ENCODE results near the gene CAMKMT.

The CAMKMT gene

GRCh38 chr2:44706681-44707553 is 345.2 kb downstream of the CAMKMT start:
- FAIRE-seq = no peak

DNA sequence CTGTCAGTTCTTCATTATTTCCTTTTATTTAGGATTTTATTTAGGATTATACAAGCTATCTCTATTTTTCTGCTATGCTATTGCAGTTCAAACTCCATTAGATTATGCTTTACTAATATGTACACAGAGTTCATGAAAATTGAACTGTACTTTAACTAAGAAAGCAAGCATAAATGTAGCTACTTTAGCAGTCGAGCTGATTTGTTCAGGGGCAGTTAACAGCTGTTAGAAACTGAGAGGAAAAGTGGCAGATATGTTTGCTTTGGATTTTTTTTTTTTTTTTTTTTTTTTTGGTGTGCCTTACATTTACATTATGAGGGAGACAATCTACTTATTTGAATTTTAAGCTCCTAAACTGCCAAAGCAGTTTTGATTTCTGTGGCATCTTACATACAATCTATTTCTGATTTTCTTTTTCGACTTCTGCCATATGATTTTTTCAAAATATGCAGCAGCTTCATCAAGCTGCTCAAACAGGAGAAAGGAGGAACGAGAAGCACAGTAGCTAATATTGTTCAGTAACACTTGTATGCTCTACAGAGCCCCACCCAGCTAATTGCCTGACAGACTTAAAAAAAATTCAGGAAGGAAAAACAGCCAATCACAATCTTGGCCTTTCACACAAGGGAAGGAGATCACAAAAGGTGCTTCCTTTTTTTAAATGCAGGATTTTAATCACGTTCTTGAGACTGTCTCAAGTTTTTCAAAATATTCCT is 346.4 kb downstream of the CAMKMT start:
- no peak for FAIRE-seq

DNA sequence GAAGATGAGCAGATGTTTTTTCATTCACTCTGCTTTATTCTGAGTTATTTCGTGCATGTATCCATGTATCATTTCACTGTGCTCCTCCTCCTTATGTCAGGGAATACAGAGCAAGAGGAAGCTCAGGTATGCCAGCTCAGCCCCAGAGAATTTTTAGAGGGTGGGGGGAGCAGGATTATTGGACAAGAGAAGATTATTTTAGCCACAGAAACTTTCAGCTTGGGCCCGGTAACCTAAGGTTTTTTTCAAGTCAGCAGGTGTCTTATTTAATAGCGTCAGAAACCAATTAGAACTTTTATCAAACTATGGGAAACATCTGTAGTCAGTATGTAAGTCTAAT is 346.9 kb downstream of the CAMKMT start:
- FAIRE-seq = no peak

DNA sequence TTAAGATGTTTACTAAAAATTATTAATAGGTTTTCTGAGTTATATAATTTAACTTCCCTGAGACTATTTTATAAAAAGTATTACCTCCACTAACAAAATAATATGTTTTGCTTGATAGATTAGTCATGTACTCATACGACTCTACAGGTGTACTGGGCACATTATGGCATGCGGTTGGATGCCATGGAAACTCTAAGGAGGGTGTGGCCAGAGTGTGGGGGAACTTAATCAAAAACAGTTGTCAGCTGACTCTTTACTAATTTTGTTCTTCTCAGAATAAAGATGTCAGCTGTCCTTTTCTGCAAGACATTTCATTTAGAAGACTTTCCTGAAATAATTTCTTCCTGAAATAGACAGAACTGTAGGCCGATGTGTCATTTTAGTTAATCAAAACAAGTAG is 351.4 kb downstream of the CAMKMT start:
- FAIRE-seq = no peak

DNA sequence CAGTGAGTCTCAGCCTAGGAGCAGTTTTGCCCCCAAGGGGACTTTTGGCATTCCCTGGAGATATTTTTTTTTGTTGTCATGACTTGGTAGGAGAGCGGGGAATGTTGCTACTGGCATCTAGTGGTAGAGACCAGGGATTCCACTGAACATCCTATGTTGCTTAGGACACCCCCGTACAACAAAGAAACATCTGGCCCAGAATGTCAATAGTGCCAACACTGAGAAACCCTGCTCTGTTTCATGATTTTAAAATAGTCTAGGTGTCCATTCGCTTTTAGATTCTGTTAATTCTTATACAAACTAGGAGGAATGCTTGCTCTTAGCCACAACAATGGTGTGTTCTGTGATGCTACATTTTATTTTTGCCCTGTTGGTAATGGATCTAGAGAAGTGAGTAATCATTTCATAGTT is 353.9 kb downstream of the CAMKMT start:
- no peak for FAIRE-seq

- FAIRE-seq = no peak
These were observed 354.4 kb downstream of the CAMKMT start for GRCh38 chr2:44716131-44716530.

DNA sequence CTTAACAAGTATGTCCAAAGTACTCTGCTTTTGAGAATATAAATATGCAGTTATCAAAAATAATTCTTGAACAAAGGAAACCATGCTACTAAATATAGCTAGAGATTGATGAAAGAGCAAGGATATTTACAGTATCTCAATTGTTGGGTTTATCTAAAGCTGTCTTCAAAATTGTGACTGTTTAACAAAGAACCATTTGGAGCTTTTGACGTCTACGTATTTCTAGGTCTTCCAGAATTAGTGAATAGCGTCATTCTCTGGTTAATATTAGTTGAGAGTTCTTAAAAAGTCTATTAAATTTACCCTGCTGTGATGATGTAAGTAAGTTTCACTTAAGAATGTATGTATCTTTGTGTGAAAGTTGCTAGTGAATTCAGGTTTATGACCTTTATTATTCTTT is 356.7 kb downstream of the CAMKMT start:
- FAIRE-seq = no peak

DNA sequence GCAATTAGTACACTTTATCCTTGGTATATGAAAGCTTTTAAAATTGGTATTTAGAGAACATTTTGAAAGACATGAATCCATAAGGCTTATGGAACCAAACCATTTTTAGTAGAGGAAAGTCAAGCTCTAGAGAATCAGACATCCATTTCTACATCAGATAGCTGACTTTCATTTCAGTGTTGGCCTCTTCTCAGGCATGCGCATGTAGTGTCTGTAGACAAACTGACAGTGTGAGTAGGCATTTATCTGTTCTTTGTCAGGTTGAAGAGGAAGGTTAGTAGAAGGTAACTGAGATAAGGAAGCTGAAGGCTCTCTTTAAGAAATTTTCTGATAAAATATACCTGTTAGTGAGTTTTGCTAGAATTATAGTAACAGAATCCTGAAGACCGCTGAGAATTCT is 357.8 kb downstream of the CAMKMT start:
- FAIRE-seq = no peak

- no peak for FAIRE-seq
These were observed 360.4 kb downstream of the CAMKMT start for GRCh38 chr2:44722026-44722625.

GRCh38 chr2:44723921-44724320 is 362.2 kb downstream of the CAMKMT start:
- FAIRE-seq = no peak

DNA sequence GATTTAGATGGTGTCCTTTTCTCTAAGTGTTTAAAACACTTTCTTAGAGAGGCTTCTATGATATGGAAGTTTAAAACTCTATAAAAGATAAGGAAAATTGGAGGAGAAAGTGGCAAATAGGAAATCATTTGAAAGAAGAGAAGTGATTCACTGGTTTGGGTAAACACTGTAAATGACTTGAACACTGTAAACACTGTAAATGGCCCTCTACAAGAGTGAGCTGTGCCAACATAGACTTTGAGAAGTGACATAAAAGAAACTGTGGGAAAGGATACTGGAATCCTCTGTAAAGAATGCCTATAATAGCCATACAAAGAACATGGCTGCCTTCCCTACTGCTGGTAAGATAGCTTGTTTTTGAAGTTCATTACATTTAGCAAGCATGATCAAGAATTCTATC is 368.8 kb downstream of the CAMKMT start:
- no peak for FAIRE-seq

- FAIRE-seq = no peak
These were observed 369.8 kb downstream of the CAMKMT start for GRCh38 chr2:44731505-44731904.

DNA sequence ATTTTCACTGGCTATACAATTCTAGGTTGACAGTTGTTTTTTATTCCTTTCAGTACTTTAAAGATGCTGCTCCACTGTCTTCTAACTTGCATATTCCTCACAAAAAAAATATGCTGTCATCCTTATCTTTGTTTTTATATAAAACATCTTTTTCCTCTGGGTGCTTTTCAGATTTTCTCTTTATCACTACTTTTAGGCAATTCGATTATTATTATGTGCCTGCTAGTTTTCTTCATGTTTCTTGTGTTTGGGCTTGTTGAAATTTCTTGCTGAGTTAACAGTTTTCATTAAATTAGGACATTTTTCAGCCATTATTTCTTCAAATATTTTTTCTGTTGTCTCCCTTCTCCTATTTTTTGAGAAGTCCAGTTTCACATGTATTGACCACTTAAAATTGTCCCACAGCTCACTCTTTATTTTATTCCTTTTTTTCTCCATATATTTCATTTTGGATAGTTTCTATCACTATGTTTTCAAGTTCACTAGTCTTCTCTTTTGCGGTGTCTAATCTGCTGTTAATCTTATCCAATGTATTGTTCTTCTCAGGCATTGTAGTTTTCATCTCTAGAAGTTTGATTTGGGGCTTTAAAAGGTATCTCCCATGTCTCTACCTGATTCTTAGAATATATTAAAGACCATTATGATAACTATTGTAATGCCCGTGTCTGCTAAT is 374.7 kb downstream of the CAMKMT start:
- FAIRE-seq = no peak

DNA sequence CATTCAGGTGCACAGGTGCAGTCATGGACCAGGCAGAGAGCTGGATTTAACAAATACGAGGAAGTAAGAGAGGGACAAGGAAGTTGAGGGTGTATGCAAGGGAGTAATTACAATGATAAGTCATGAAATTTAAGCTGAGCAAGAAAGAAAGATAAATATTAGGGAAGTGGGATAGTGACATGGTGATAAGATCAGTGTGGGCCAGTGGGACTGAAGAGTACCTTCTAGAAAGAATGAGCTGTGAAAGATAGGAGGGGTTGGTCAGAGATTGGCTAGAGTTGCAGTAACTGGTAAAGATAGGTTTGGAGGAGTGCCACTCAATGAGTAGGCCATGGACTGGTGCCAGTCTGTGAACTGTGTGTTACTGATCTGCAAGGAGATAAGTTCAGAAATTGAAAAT is 378.9 kb downstream of the CAMKMT start:
- FAIRE-seq = no peak

DNA sequence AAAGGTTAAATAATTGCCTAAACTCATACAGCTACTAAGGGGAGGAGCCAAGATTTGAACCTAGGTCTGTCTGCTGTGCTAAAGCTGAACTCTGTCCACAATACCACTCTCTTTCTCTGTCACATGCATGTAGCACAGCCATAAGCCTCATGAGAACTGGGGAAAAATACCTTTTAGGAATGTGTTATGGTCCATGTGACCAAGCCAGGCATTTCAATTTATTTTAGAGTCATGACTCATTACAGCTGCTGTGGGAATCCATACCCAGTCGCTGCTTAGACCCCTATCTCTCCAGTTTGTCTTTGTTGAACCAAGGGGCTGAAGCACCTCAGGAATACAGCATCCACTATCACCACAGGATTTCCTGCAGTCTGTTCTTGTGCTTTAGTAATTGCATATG is 379.8 kb downstream of the CAMKMT start:
- FAIRE-seq = no peak

DNA sequence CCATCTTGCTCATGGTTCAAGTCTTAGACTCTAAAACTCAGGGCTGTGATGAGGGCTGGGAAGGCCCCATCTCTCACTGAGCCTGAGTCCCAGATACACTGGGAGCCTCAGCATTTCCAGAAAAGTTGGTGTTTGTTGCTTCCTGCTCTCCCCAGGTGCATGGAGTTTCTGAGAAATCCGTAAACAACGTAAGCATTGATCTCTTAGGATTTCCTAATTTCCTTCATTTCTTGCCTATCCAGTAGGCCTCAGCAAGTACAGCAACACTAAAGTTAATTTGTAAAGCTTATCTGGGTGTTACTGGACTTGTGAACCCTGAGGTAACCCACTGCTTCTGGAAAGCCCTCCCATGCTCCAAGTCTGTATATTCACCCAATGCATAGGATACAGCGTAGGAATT is 380.3 kb downstream of the CAMKMT start:
- no peak for FAIRE-seq

DNA sequence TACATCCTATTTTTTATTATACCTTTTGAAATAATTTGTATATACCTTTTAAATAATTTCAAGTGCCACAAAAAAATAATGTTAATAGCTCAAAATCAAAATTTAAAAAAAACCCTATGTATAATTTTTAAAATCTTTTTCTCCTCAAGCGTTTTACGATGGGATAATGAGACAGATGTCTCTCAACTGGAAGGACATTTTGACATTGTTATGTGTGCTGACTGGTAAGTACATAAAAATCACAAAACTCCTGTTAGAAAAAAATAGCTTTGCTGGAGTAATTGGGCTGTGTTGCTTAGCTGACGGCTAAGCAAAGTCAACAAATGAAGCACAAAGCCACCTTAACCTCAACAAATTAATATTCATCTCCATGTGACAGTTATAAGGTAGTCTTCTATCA is 381.7 kb downstream of the CAMKMT start:
- FAIRE-seq = no peak

DNA sequence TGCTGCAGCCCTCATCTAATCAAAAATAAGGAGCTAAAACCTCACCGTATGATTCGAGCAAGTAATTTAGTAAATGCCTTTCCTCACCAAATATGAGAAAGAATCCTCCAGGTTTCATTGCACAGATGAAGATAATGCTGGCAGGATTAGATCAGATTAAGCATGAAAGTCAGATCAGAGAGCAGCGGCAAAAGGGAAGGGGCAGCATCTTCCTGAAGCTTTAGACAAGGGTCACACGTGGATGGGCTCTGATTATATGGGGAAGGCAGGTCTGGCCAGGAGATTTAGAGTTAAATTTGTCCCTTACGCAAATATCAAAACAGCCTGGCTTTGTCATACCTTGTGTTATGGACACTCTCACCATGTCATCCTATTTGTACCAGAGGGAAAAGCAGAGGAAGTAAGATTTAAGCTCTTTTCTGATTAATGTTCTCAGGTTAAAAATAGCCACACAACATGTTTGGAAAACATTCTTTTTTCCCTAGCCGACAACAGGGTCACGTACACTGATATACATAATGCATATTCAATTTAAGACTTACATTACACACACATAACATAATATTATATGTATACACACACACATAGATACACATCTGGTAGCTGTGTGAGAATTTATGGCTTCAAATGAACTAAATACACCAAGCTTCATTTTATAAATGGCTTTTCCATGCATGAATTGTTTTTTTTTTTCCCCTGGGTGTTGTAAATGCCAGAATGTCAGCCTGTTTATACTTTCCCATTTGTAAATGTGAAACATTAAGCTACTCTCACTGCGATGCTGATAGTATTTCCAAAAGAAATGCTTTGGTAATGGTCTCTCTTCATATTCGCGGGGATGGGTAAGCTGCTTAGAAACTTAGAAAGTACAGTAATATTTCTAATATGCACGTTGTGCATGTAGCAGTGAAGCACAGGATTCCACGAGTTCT is 383.5 kb downstream of the CAMKMT start:
- FAIRE-seq = no peak

GRCh38 chr2:44745922-44746766 is 384.4 kb downstream of the CAMKMT start:
- FAIRE-seq = no peak

- FAIRE-seq = no peak
These were observed 385.3 kb downstream of the CAMKMT start for GRCh38 chr2:44746856-44747615.
